HuH-7 (cell line): ENCODE data around the gene BCL2L2.
A peak's percentile ranks its signal among the peaks of the same experiment; 100 is the strongest.
"Not testable (repeated sequence)": the region's sequence is repeated elsewhere in the genome, so short reads cannot be mapped to it uniquely, and the experiment has no call there.

ENCODE experiments used
- DNase-seq: peaks from one replicate; pipeline ENCODE4 v3.0.0; 2011; ENCODE audit warnings: low spot score

BCL2L2 gene

DNA sequence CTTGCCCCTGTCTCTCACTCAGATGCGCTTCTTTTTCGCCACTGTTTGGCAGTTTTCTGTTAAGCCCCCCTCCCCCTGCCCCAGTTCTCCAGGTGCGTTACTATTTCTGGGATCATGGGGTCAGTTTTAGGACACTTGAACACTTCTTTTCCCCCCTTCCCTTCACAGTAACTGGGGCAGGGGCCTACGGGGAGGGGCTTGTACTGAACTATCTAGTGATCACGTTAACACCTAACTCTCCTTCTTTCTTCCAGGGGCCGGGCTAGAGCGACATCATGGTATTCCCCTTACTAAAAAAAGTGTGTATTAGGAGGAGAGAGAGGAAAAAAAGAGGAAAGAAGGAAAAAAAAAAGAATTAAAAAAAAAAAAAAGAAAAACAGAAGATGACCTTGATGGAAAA is 18.4 kb downstream of the BCL2L2 start:
- no peak for DNase-seq

DNA sequence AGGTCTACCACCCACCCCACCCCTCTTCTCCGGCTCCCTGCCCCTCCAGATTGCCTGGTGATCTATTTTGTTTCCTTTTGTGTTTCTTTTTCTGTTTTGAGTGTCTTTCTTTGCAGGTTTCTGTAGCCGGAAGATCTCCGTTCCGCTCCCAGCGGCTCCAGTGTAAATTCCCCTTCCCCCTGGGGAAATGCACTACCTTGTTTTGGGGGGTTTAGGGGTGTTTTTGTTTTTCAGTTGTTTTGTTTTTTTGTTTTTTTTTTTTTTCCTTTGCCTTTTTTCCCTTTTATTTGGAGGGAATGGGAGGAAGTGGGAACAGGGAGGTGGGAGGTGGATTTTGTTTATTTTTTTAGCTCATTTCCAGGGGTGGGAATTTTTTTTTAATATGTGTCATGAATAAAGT is 19.1 kb downstream of the BCL2L2 start:
- DNase-seq: not testable (repeated sequence)

DNA sequence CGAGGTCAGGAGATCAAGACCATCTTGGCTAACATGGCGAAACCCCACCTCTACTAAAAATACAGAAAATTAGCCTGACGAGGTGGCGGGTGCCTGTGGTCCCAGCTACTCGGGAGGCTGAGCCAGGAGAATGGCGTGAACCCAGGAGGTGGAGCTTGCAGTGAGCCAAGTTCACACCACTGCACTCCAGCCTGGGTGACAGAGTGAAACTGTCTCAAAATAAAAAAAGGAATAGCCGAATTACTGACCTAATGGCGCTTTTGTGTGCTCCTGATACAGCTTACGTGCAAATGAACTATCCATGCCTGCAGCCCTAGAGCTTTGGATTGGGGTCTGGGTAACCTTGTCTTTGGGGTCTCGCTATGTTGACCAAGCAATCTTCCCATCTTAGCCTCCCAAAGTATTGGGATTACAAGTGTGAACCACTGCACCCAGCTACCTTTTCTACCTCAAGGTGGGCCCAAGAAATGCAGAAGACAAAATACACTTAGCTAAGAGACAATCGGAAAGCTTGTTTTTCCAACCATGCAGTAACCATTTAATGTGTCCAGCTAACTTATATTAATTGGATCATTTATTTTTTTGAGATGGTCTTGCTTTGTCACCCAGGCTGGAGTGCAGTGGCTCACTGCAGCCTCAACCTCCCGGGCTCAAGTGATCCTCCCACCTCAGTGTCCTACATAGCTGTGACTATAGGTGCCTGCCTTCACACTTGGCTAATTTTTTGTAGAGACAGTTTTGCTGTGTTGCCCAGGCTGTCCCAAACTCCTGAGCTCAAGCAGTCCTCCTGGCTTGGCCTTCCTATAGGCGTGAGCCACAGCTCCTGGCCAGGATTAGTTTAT is 20.1 kb downstream of the BCL2L2 start:
- no peak for DNase-seq

DNA sequence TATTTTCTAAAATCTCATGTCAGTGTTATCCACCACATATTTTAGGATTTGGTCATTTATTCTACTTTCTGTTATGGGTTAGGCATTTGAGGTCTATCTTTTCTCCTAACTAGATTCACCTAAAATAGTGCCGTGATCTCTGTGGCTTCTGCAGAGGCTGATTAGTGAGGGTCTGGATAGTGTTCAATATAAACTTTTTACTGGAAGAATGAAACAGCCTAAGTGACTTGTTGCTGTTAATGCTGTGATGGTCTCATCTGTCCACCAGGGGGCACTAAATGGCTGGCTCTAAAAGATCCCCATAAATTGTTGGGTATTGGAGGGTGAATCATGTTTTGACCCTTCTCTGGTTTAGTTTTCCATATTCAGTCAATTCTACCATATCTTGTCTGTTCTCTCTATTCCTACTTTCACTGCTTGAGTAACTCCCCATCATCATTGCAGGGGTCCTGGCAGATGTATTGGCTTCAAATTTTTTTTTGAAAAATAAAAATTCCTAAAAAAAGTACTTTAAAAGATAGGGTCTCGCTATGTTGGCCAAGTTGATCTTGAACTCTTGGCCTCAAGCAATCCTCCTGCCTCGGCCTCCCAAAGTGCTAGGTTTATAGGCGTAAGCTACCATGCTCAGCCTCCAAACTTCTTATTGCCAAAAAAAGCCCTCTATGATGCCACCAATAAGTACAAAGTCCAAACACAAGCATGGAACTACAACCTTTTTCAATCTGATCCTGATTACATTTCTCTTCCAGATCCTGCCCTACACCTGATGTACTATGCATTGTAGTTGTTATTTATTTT is 21.5 kb downstream of the BCL2L2 start:
- DNase-seq: peak; percentile 83

DNA sequence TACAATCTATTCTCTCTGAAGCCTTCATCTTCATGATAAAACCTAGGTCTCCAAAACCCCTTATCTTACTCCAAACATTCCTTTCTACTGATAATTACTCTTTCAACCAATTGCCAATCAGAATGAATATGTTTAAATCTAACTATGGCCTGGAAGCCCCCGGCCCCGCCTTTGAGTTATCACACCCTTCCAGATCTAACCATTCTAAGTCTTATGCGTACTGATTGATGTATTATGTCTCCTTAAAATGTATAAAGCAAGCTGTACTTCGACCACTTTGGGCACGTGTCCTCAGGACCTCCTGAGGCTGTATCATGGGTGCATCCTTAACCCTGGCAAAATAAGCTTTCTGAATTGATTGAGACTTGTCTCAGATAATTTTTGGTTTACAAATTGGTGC is 29.0 kb downstream of the BCL2L2 start:
- no peak for DNase-seq

GRCh38 chr14:23339506-23340268 is 33.1 kb downstream of the BCL2L2 start:
- no peak for DNase-seq

GRCh38 chr14:23344481-23344880 is 37.8 kb downstream of the BCL2L2 start:
- no peak for DNase-seq

- no peak for DNase-seq
Observed at GRCh38 chr14:23345987-23346692, 39.5 kb downstream of the BCL2L2 start.

DNA sequence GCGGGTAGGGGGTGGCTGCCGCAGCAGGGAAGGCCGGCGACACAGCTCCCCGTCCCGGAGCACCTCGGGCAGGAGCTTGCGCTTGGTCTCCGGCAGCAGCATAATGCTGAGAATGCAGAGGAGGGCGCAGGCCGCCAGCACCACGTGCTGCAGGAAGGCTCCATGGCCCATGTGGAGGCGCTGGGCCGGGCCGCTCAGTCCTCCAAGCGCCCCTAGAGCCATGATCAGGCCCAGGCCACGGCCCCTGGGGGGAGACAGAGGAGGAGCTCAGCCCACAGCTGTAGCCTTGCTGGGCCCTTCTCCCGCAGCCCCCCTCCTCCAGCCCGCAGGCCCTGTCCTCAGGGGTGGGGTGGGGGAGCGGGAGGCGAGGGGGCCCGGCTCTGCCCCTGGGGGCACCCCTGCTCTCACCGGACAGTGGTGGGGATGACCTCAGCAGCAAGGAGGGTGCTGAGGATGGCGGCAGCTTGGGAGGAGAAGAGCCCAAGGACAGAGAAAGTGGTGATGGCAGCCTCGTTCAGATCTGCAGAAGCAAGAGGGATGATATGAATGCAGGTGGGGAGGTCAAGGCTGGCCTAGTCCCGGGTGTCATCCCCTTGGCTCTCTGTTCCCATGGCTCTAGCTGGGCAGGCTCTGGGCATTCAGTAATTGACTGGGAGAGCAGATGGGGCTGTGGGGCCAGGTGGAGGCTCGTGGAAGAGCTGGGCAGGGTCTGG is 40.2 kb downstream of the BCL2L2 start:
- no peak for DNase-seq

DNA sequence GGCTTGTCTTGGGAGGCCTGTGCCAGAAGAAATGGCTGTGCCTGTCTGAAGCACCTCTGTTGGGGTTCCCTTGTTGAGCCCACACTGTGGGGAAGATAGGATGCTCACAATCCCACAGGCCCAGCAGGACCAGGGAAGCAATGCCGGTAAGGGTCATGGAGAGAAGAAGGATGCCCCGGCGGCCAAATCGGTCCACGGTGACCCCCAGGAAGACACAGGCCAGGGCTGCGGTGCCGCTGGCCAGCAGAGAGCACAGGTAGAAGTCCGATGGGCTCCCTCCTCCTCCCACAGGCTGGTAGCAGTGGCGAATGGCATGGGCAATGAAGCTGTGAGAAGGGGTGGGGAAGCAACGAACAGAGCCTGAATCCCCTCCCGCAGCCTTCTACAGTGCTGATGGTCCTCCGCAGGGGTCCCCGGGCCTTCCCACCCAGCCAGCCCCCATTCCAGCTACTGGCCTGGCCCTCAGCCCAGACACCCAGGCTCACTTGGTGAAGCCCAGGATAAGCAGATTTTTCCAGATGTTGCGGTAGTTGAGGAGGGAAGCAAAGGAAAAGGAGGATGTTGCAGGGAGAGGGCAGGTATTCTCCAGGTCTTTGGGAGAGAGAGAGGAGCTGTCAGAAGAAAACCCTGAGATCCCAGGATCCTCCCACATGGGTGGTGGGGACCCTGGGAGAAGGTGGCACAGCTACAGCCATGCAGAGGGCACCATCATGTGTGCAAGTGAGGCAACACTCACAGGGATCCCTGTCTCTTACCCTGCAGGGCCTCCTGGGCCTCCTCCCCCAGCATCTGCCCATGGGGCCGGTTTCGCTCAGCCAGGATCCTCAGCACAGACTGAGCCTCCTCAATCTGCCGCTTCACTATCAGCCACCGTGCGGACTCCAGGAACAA is 41.0 kb downstream of the BCL2L2 start:
- no peak for DNase-seq

- no peak for DNase-seq
Observed at GRCh38 chr14:23348297-23348655, 41.6 kb downstream of the BCL2L2 start.

DNA sequence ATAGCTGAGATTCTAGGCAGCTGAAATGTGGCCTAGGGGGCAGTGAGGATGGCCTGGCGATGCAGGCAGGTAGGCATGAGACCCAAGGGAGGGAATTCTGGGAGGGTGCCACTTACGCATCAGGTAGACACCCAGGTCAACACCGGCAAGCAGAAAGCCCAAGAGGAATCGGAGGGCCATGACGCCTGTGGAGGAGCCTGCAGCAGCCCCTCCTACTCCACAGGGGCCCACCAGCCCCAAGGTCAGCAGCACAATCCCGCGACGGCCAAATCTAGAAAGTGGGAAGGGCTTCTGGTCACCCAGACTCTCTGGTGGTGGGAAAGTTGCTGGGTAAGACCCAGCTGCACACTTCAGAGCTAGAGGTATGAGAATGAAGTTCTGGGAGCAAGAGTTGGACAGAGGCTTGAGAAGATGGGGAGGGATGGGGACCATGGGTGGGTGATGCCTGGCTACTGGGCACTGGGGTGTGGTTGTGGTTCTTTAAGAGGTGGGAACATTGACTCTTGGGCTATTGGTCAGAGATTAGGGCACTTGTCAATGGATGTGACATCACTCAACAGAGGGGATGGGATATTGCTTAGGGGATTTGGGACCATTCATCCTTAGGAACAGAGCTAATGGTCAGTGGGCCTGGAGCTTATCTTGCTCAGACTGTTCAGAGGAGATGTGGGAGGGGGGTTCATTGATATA is 42.7 kb downstream of the BCL2L2 start:
- DNase-seq: no peak

- no peak for DNase-seq
Observed at GRCh38 chr14:23351681-23352505, 45.3 kb downstream of the BCL2L2 start.

DNA sequence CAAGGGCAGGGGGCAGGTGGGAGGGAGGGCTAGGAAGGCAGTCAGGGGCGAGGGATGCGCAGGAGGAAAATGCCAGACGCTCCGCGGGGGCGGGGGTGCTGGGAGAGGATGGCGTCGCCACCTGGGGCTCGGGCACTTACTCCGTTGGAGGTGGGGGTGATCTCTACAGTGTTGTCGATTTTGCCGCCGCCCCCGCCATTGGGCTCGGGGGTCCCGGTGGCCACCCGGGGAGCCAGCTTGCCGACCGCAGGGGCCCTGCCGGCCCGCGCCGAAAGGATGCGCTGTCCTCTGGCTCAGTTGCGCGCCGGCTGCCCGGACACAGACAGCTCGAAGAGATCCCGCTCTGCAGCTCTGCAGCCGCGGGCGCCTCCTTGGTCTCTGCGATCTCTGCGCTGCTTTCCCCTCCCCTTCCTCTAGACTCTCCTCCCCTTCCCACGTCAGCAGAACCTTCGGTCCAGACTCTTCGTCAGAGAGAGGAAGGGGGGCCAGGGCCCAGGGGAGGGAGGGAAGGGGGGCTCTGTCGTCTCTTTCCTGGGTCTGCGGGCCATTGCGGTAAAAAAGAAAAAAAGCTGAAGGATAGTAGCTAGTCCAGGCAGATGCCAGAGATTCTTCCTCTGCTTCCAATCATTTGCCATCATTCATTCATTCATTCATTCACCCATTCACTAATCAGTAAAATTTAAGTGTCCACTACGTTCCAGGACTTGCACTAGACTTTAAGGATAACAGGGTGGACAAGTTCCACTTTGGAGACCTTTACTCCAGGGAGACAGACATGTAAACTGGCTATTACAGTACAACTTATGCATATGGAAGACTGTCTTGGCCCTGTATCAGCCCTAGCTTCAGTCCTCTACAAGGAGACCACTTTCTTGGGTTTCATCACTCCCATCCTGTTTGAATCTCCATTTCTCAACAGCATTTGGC is 46.1 kb downstream of the BCL2L2 start, which contains the start of gene SLC22A17:
SLC22A17 (minus strand) TSS at position 382 of the 927 bp plus-strand sequence.
- DNase-seq: no peak

DNA sequence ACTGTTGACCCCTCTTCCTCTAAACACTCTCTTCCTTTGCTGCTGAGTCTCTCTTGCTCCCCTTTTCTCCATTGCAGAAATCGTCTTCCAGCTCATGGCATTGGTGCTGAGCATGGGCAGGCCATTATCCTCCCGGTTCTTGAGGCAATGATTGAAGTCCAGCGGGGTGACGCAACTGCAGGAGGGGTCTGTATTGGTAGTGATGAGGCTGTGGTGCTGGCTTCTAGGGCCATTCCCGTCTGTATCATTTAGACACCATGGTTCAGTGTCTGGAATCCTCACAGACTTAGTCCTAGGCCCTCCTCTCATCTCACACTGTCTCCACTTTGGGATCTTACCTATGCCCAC is 46.8 kb downstream of the BCL2L2 start:
- DNase-seq: no peak

DNA sequence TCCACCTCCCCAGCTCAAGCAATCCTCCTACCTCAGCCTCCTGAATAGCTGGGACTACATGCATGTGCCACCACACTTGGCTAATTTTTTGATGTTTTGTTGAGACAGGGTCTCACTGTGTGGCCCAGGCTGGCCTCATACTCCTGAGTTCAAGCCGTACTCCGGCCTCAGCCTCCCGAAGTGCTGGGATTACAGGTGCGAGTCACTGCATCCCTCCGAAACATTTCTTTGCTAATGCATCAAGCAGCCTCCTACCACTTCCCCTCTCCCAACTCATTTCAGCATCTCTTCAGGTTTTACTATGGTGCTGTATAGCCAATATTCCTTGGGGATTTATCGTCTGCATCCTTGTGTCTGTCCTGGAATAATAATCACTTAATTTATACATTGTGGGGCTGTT is 48.4 kb downstream of the BCL2L2 start:
- DNase-seq: no peak

DNA sequence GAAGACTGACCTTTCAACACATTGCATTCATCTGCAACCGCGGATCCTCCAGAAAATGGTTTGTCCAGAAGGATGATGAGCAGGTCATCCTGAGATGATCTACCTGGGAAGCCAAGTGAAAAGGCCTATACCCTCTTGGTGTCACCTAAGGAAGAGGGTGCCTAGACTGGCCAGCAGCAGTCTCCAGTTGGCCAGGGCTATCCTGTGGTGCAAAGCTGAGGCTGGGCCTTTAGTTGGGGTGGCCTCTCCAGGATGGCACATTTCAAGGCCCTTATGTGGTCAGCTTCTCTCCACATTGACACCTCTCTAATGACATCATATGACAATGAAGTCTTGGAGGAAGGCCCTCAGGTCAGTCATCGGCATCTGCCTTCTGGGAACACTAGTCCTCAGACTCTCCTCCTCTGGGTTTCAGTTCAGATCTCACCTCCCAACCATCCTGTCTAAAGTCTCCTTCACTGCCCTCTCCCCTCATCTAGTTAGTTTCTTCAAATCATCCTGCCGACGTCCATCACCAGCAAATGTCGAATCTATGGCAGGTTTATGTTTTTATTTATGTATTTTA is 49.3 kb downstream of the BCL2L2 start:
- DNase-seq: no peak
